Measurements from ENCODE around the gene SMIM41. TPM values are rescaled to one million over a fixed set of nuclear protein-coding genes. Genes with fewer than 3 reads are reported as not detected.

Gene SMIM41
- total RNA-seq (3.4 TPM), polyA plus RNA-seq (5.5 TPM)

- peaks cover 2% of the 10 kb centered on the region for H3K36me3 ChIP-seq (ENCODE audit: insufficient read depth)
- H3K4me1 ChIP-seq (ENCODE audit: insufficient read depth): no peaks in the 10 kb centered on the region
- DNase-seq (ENCODE audit: extremely low spot score): no peak
- peak within 1 kb of the TSS; percentile 47 for H3K27ac ChIP-seq (ENCODE audit: low read depth)
- peak within 1 kb of the TSS; percentile 11 for H3K4me3 ChIP-seq (ENCODE audit: low read depth, low read length)
- WGBS: 42% methylated on average over 87 of the region's 87 CpGs
Measured at GRCh38 chr12:52079576-52080402, at the start of gene SMIM41. SMIM41 (plus strand) TSS chr12:52079704; CDS start chr12:52079780, 76 bp downstream.

DNA sequence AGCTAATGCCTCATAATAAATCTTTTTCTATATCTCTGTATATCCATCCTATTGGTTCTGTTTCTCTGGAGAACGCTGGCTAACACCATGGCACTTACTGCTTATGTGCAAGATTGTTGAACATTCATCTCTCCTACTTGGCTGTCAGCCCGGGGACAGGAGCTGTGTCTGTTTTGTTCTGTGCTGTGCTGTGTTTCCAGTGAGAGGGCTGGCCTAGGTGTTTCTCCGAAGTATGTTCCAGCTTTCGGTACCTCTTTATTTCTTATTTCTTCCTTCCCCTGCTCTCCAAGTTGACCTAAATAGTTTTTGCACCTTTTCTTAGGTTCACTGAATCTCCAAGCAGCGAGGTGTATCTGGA, 47.1 kb upstream of the SMIM41 start:
- H3K4me1 ChIP-seq (ENCODE audit: insufficient read depth): no peaks in the 10 kb centered on the region

DNA sequence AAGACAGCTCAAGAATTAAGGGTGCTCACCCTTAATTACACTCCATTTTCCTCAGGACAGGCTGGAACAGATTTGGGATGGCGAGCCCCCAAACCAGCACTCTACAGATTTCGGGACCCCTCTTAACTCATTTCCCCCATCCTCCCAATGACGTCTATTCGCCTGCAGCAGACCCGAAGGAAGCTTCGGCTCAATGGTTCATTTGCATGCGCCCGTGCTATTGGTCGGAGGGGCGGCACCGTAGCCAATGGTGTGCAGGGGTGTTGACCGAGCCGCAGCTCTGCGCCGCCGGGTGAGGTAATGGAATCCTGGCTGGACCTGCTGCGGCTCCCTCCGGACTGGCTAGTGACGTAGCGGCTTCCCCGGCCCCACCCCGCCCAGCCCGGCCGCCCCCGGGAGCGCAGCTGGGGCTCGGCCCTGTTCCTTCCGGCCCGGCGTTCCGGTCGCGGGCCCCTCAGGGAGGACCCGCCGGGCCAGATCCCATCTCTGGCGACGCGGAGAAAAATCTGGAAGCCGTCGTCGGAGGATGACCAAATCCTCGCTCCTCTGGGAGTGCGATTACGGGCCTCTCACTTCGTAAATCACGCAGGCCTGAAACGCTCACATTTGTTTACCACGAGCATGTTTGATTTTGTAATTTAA, 46.6 kb upstream of the SMIM41 start:
- under 1% methylated on average over 48 of the region's 48 CpGs for WGBS
- Histone ChIP-seq H3K36me3 (ENCODE audit: insufficient read depth) (no peaks in the 10 kb centered on the region), H3K4me1 (ENCODE audit: insufficient read depth) (no peaks in the 10 kb centered on the region), H3K4me3 (ENCODE audit: low read depth, low read length) (peak overlapping the region; percentile 6), H3K27ac (ENCODE audit: low read depth) (peak overlapping the region; percentile 83)
- DNase-seq (ENCODE audit: extremely low spot score): peak; percentile 93

More for the DNA sequence above, 47.1 kb upstream of the SMIM41 start:
- H3K36me3 ChIP-seq (ENCODE audit: insufficient read depth): no peaks in the 10 kb centered on the region
- DNase-seq (ENCODE audit: extremely low spot score): no peak
- H3K4me3 ChIP-seq (ENCODE audit: low read depth, low read length): no peak overlapping the region
- WGBS: 3% methylated on average over 5 of the region's 5 CpGs
- peak overlapping the region; percentile 53 for H3K27ac ChIP-seq (ENCODE audit: low read depth)

GRCh38 chr12:52033446-52034140, 45.9 kb upstream of the SMIM41 start:
- no peaks in the 10 kb centered on the region for H3K4me1 ChIP-seq (ENCODE audit: insufficient read depth)
- H3K4me3 ChIP-seq (ENCODE audit: low read depth, low read length): peak overlapping the region; percentile 6
- DNase-seq (ENCODE audit: extremely low spot score): no peak
- peak overlapping the region; percentile 83 for H3K27ac ChIP-seq (ENCODE audit: low read depth)
- 53% methylated on average over 13 of the region's 13 CpGs for WGBS
- no peaks in the 10 kb centered on the region for H3K36me3 ChIP-seq (ENCODE audit: insufficient read depth)

DNA sequence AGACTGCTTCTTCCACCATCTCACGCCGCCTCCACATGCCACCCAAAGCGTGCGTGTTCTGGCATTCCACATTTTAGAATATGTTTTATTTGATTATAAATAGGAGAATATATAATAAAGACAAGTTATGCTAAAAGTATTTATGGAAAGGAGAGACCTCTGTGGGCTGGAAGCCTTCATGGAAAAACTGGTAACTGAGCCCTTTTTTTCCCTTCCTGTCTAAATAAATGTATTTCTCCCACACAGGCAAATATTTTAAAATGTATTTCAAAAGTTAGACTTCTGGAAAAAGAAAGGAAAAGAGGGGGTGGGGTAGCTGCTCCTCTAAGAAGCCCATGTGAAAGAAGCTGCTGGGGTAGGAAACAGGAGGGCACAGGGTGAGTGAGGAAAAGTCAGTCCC, 44.3 kb upstream of the SMIM41 start:
- no peak for DNase-seq (ENCODE audit: extremely low spot score)
- Histone ChIP-seq H3K4me1 (ENCODE audit: insufficient read depth) (no peaks in the 10 kb centered on the region), H3K4me3 (ENCODE audit: low read depth, low read length) (no peak overlapping the region), H3K36me3 (ENCODE audit: insufficient read depth) (no peaks in the 10 kb centered on the region), H3K27ac (ENCODE audit: low read depth) (no peak overlapping the region)
- WGBS: 90% methylated on average over 4 of the region's 4 CpGs

DNA sequence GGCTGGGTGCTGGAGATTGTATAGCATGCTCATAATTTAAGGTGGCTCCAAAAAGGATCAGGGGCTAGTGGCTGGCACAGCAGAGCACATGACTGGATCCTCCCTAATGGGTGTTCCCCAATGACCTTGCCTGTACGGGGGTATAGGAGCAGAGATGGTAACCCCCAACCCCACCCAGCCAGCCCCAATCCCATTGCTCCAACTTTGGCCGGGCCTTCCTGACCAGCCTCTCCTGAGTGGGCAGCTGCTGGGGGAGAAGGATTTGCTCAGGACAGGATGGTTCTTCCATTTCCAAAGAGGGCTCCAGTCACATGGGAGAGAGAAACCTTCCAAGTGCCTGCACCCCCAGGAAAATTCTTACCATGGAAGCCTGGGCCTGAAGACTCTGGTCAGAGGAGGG, 43.6 kb upstream of the SMIM41 start:
- DNase-seq (ENCODE audit: extremely low spot score): no peak
- Histone ChIP-seq H3K36me3 (ENCODE audit: insufficient read depth) (no peaks in the 10 kb centered on the region), H3K4me3 (ENCODE audit: low read depth, low read length) (no peak overlapping the region), H3K27ac (ENCODE audit: low read depth) (no peak overlapping the region), H3K4me1 (ENCODE audit: insufficient read depth) (no peaks in the 10 kb centered on the region)
- WGBS: 73% methylated on average over 2 of the region's 2 CpGs

- H3K4me3 ChIP-seq (ENCODE audit: low read depth, low read length): peak overlapping the region; percentile 65
- no peaks in the 10 kb centered on the region for H3K4me1 ChIP-seq (ENCODE audit: insufficient read depth)
- DNase-seq (ENCODE audit: extremely low spot score): no peak
- H3K27ac ChIP-seq (ENCODE audit: low read depth): peak overlapping the region; percentile 25
- H3K36me3 ChIP-seq (ENCODE audit: insufficient read depth): no peaks in the 10 kb centered on the region
- 12% methylated on average over 53 of the region's 53 CpGs for WGBS
Measured at GRCh38 chr12:52036587-52037171, 42.8 kb upstream of the SMIM41 start.

GRCh38 chr12:52037248-52037861, 42.1 kb upstream of the SMIM41 start:
- no peak for DNase-seq (ENCODE audit: extremely low spot score)
- H3K4me1 ChIP-seq (ENCODE audit: insufficient read depth): no peaks in the 10 kb centered on the region
- 2% methylated on average over 59 of the region's 59 CpGs for WGBS
- peak overlapping the region; percentile 62 for H3K27ac ChIP-seq (ENCODE audit: low read depth)
- H3K36me3 ChIP-seq (ENCODE audit: insufficient read depth): no peaks in the 10 kb centered on the region
- peak overlapping the region; percentile 65 for H3K4me3 ChIP-seq (ENCODE audit: low read depth, low read length)

DNA sequence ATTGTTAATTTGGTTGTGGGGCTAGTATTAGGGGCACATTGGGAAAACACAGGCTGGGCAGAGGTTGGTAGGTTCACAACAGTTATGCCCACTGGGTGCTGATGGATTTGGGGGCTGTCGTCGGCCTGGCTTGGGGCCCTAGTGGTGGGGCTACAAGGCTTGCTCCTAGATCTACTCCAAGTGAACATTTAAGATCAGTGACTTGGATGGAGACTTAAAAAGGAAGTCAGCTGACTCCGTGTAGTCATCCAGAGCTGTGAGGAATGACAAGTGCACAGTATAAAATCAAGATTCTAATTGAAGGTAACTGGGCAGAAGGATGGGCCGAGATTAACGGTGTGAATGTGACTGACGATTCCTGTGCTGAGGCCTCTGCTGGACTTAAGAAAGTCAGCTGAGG, 41.1 kb upstream of the SMIM41 start:
- 68% methylated on average over 6 of the region's 6 CpGs for WGBS
- Histone ChIP-seq H3K4me1 (ENCODE audit: insufficient read depth) (no peaks in the 10 kb centered on the region), H3K27ac (ENCODE audit: low read depth) (peak overlapping the region; percentile 27), H3K36me3 (ENCODE audit: insufficient read depth) (no peaks in the 10 kb centered on the region), H3K4me3 (ENCODE audit: low read depth, low read length) (no peak overlapping the region)
- DNase-seq (ENCODE audit: extremely low spot score): no peak

DNA sequence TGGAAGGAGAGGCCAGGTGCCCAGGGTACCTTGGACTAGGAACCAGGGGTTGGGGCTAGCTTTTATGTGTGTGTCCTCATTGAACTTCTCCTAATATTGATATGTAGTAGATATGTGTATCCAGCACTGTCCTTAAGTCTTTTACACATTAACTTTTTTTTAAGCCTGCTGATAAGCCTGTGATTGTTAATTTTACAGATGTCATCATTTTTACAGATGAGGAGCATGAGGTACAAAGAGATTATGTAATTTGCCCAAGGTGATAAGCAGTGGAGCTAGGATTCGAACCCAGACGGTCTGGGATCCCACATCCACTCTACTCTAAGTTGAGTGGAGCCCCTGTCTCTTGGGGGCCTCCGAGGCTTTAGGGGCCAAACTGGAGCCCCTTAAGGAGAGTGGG, 38.5 kb upstream of the SMIM41 start:
- Histone ChIP-seq H3K36me3 (ENCODE audit: insufficient read depth) (no peaks in the 10 kb centered on the region), H3K4me3 (ENCODE audit: low read depth, low read length) (no peak overlapping the region), H3K4me1 (ENCODE audit: insufficient read depth) (no peaks in the 10 kb centered on the region), H3K27ac (ENCODE audit: low read depth) (no peak overlapping the region)
- 75% methylated on average over 3 of the region's 3 CpGs for WGBS
- no peak for DNase-seq (ENCODE audit: extremely low spot score)

- H3K36me3 ChIP-seq (ENCODE audit: insufficient read depth): no peaks in the 10 kb centered on the region
- DNase-seq (ENCODE audit: extremely low spot score): no peak
- no peak overlapping the region for H3K4me3 ChIP-seq (ENCODE audit: low read depth, low read length)
- no peaks in the 10 kb centered on the region for H3K4me1 ChIP-seq (ENCODE audit: insufficient read depth)
- 54% methylated on average over 6 of the region's 6 CpGs for WGBS
- no peak overlapping the region for H3K27ac ChIP-seq (ENCODE audit: low read depth)
Measured at GRCh38 chr12:52041695-52042123, 37.8 kb upstream of the SMIM41 start.

DNA sequence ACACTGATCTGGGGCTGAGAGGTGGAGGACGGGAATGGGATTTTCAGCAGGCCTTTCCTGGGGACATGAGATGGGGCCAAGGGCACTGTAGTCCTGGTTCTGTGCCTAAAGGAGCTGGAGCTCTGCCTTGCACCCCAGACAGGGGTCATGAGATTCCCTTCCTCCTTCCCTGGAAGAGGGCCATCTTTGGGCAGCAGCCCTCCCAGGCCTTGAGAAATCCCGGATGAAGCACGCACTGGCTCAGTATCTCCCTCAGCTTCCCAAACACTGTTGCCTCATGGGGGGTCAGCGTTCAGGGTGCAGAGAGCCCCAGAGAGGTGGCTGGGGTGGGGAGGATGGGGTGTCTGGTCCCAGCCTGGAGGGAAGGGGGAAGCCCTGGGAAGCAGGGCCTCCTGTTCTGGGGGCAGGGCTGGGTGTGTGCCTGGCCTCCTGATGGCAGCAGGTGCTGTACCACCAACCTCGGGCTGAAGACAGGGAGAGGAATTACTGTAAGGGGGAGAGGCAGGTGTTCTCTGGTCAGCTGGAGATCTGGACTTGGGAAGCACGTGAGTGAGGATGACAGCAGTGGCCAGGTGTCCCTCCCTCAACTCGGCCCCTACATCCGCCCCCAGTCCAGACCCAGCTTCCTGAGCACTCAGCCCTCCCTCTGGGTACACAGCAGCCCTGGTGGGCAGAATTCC, 36.7 kb upstream of the SMIM41 start:
- Histone ChIP-seq H3K4me1 (ENCODE audit: insufficient read depth) (no peaks in the 10 kb centered on the region), H3K36me3 (ENCODE audit: insufficient read depth) (no peaks in the 10 kb centered on the region), H3K4me3 (ENCODE audit: low read depth, low read length) (no peak overlapping the region), H3K27ac (ENCODE audit: low read depth) (no peak overlapping the region)
- no peak for DNase-seq (ENCODE audit: extremely low spot score)
- 86% methylated on average over 8 of the region's 8 CpGs for WGBS

All from urinary bladder (tissue), 4 donors.